ENCODE results near the gene ADH4. TPM values are rescaled to one million over a fixed set of nuclear protein-coding genes. Genes with fewer than 3 reads are reported as not detected.

Gene ADH4
- total RNA-seq, 1 experiment from 2014 or later, result 0.11 TPM

- TF ChIP-seq ZNF121 (CRISPR knock-in tag; IDR thresholded peaks at IDR 0.05), result no peak
- TF ChIP-seq ZNF232 (CRISPR knock-in tag; IDR thresholded peaks at IDR 0.05), result no peak
- TF ChIP-seq TP53 (CRISPR knock-in tag; IDR thresholded peaks at IDR 0.05), result no peak
- no peak for TF ChIP-seq ZNF138 (CRISPR knock-in tag; conservative IDR thresholded peaks at IDR 0.05)
- no peak for TF ChIP-seq ZNF416 (CRISPR knock-in tag; IDR thresholded peaks at IDR 0.05)
- TF ChIP-seq STAT6 (CRISPR knock-in tag; conservative IDR thresholded peaks at IDR 0.05; ENCODE audit: low read depth), result no peak
- TF ChIP-seq CTCF (IDR thresholded peaks at IDR 0.05), result no peak
- no peak for TF ChIP-seq CDX4 (CRISPR knock-in tag; IDR thresholded peaks at IDR 0.05; ENCODE audit: borderline replicate concordance)
- no peak for TF ChIP-seq CBFB (CRISPR knock-in tag; IDR thresholded peaks at IDR 0.05; ENCODE audit: low read depth)
- no peak for TF ChIP-seq SP1 (CRISPR knock-in tag; conservative IDR thresholded peaks at IDR 0.05)
- no peak for TF ChIP-seq ARID4B (CRISPR knock-in tag; IDR thresholded peaks at IDR 0.05; ENCODE audit: borderline replicate concordance)
- TF ChIP-seq PREB (CRISPR knock-in tag; IDR thresholded peaks at IDR 0.05; ENCODE audit: borderline replicate concordance), result no peak
- no peak for TF ChIP-seq ZBTB43 (CRISPR knock-in tag; IDR thresholded peaks at IDR 0.05)
- TF ChIP-seq FOXP1 (CRISPR knock-in tag; IDR thresholded peaks at IDR 0.05; ENCODE audit: borderline replicate concordance), result no peak
- TF ChIP-seq GABPB1 (CRISPR knock-in tag; IDR thresholded peaks at IDR 0.05), result no peak
- no peak for TF ChIP-seq ATF2 (CRISPR knock-in tag; IDR thresholded peaks at IDR 0.05; ENCODE audit: borderline replicate concordance, low read depth)
- TF ChIP-seq ZNF512 (CRISPR knock-in tag; IDR thresholded peaks at IDR 0.05; ENCODE audit: borderline replicate concordance), result no peak
- TF ChIP-seq JUN (CRISPR knock-in tag; IDR thresholded peaks at IDR 0.05), result no peak
- no peak for TF ChIP-seq NR1H2 (CRISPR knock-in tag; IDR thresholded peaks at IDR 0.05)
- TF ChIP-seq JAZF1 (CRISPR knock-in tag; IDR thresholded peaks at IDR 0.05), result no peak
- peaks cover 21% of the 10 kb centered on the region for H3K36me3 Mint-ChIP-seq
- no peaks in the 10 kb centered on the region for H3K4me1 Mint-ChIP-seq
- peaks cover 41% of the 10 kb centered on the region for H3K9me3 Mint-ChIP-seq
- no peak for ATAC-seq
- H3K27me3 Mint-ChIP-seq (ENCODE audit: low read depth), result no peaks in the 10 kb centered on the region; the same call in 1 of the 2 replicates
- ChIA-PET CTCF (no interaction called here), POLR2A (no interaction called here)
- no peak overlapping the region for H3K27ac Mint-ChIP-seq
- no peak overlapping the region for H3K4me3 Mint-ChIP-seq
- DNase-seq (ENCODE audit: low spot score), result no peak
Measured at GRCh38 chr4:99126376-99126775, 17.7 kb downstream of the ADH4 start.
